ENCODE data around the gene STX19. TPM values are rescaled to one million over a fixed set of nuclear protein-coding genes. Genes with fewer than 3 reads are reported as not detected.

Gene STX19
- total RNA-seq, 4 donors from 2014 or later, result 7.0 to 13.0 (median 10.3) TPM; not detected in 1

- Histone ChIP-seq H3K4me1 (no peaks in the 10 kb centered on the region), H3K27ac (no peak overlapping the region), H3K4me3 (no peak overlapping the region), H3K27me3 (no peaks in the 10 kb centered on the region), H3K36me3 (peaks cover 0 to 4% (median 0%) of the 10 kb centered on the region in 3 donors), H3K9me3 (no peaks in the 10 kb centered on the region)
- DNase-seq, result no peak
- TF ChIP-seq POLR2A (IDR thresholded peaks at IDR 0.05), result no peak
- TF ChIP-seq, protein P1, sequence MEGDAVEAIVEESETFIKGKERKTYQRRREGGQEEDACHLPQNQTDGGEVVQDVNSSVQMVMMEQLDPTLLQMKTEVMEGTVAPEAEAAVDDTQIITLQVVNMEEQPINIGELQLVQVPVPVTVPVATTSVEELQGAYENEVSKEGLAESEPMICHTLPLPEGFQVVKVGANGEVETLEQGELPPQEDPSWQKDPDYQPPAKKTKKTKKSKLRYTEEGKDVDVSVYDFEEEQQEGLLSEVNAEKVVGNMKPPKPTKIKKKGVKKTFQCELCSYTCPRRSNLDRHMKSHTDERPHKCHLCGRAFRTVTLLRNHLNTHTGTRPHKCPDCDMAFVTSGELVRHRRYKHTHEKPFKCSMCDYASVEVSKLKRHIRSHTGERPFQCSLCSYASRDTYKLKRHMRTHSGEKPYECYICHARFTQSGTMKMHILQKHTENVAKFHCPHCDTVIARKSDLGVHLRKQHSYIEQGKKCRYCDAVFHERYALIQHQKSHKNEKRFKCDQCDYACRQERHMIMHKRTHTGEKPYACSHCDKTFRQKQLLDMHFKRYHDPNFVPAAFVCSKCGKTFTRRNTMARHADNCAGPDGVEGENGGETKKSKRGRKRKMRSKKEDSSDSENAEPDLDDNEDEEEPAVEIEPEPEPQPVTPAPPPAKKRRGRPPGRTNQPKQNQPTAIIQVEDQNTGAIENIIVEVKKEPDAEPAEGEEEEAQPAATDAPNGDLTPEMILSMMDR (IDR thresholded peaks at IDR 0.05), result no peak
Observed at GRCh38 chr3:94019659-94020058, 8.7 kb downstream of the STX19 start.

GRCh38 chr3:94015025-94015424 is 13.4 kb downstream of the STX19 start:
- Histone ChIP-seq H3K27me3 (no peaks in the 10 kb centered on the region), H3K9me3 (no peaks in the 10 kb centered on the region), H3K4me1 (no peaks in the 10 kb centered on the region), H3K27ac (no peak overlapping the region), H3K4me3 (no peak overlapping the region), H3K36me3 (peaks cover 0 to 4% (median 0%) of the 10 kb centered on the region in 3 donors)
- TF ChIP-seq, protein P1 (IDR thresholded peaks at IDR 0.05), result no peak
- no peak for TF ChIP-seq POLR2A (IDR thresholded peaks at IDR 0.05)
- no peak for DNase-seq

DNA sequence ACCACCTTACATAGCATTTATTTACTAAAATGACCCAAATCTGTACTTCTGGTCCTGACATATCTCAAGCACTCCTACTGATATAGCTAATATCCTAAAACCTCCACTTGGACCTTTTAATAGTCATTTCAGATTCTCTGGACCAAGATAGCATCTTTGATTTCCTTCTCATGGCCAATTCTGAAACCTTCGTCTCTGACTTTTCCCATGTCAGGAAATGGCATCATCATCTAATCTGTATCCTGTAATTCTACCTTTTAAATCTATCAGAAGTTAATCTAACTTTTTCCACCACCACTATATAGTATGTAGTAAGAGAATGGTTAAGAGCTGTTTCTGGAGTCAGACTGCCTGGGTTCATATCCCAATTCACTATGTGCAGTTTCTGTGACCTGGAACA is 16.2 kb downstream of the STX19 start:
- DNase-seq, result no peak
- Histone ChIP-seq H3K9me3 (no peaks in the 10 kb centered on the region), H3K27ac (no peak overlapping the region), H3K4me1 (no peaks in the 10 kb centered on the region), H3K4me3 (no peak overlapping the region), H3K27me3 (no peaks in the 10 kb centered on the region), H3K36me3 (no peaks in the 10 kb centered on the region)
- TF ChIP-seq, protein P1 (IDR thresholded peaks at IDR 0.05), result no peak
- no peak for TF ChIP-seq POLR2A (IDR thresholded peaks at IDR 0.05)

DNA sequence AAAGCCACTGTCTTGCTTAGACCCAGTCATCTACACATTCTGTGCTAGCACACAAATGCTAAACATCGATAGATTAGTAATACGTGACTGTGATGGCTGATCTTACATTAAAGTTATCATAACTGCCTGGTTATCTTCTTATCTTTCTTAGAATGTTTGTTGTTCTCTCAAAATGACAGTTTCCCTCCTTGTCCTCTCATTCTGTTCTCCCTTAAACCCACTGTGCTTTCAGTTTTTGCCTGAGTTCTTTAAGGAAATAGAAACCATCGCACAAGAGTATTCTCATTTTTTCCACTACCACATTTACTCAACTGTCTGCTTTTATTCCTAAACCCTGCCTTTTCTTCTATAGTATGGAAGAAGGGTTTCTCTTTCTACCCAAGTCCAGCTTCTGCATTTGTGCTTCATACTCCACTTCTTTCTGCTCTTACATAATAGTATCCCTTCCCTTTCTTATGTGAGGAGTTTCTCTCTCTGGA is 17.1 kb downstream of the STX19 start:
- TF ChIP-seq POLR2A (IDR thresholded peaks at IDR 0.05), result no peak
- TF ChIP-seq, protein P1 (IDR thresholded peaks at IDR 0.05), result no peak
- H3K9me3 ChIP-seq, result no peaks in the 10 kb centered on the region
- H3K36me3 ChIP-seq, result peaks cover 0 to 4% (median 0%) of the 10 kb centered on the region in 3 donors
- H3K27me3 ChIP-seq, result no peaks in the 10 kb centered on the region
- no peak for DNase-seq
- H3K4me3 ChIP-seq, result no peak overlapping the region
- no peaks in the 10 kb centered on the region for H3K4me1 ChIP-seq
- no peak overlapping the region for H3K27ac ChIP-seq

DNA sequence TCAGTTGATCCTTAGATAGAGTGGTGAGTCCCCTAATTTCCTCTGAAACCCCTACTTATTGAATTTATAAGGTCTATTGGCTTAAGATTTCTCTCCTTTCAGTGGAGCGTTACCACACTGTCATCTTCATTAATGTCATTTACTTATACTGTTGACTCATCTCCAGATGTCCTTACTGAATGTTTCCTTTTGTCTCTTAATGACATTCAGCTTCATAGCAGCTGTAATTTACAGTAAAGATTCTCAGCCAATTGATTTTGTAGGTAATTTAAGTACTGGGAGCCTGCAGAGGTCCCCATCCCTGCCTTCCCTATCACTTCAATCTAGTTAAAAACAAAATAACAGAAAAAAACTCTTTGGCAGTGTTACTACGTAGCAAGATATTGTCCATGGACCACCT is 18.8 kb downstream of the STX19 start:
- no peaks in the 10 kb centered on the region for H3K4me1 ChIP-seq
- no peak for TF ChIP-seq POLR2A (IDR thresholded peaks at IDR 0.05)
- TF ChIP-seq, protein P1 (IDR thresholded peaks at IDR 0.05), result no peak
- H3K9me3 ChIP-seq, result no peaks in the 10 kb centered on the region
- H3K27ac ChIP-seq, result no peak overlapping the region
- H3K4me3 ChIP-seq, result no peak overlapping the region
- no peak for DNase-seq
- no peaks in the 10 kb centered on the region for H3K27me3 ChIP-seq
- H3K36me3 ChIP-seq, result peaks cover 0 to 4% (median 0%) of the 10 kb centered on the region in 3 donors

DNA sequence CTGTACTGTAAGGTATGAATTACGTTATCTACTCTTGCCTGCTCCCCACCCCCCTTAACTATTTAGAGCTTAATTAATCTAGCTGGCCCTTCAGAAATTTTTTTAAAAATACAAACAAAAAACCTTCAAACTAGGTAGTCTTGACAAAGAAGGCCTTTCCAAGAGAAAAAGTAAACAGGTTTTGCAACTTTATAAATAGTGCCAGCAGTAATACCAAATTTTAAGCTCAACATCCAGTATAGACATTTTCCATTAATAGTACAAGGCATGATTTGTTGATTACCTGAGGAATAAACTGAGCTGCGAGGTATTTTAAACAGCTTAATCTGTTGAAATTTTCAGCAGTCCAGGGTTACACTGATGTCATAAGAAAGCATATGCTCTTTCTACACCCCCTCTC is 20.1 kb downstream of the STX19 start:
- DNase-seq, result no peak
- no peaks in the 10 kb centered on the region for H3K27me3 ChIP-seq
- H3K27ac ChIP-seq, result no peak overlapping the region
- H3K4me3 ChIP-seq, result no peak overlapping the region
- no peaks in the 10 kb centered on the region for H3K9me3 ChIP-seq
- peaks cover 0 to 4% (median 0%) of the 10 kb centered on the region in 3 donors for H3K36me3 ChIP-seq
- TF ChIP-seq, protein P1 (IDR thresholded peaks at IDR 0.05), result no peak
- no peak for TF ChIP-seq POLR2A (IDR thresholded peaks at IDR 0.05)
- H3K4me1 ChIP-seq, result no peaks in the 10 kb centered on the region

Data from Peyer's patch (tissue), 4 donors.